K562 (cell line): ENCODE data around the gene TFPT. TPM values are rescaled to one million over a fixed set of nuclear protein-coding genes. Genes with fewer than 3 reads are reported as not detected.

Experiments
- ATAC-seq: fragments of 200-7000 bp; cut with Tn5 transposase; 3 replicates; pipeline ENCODE4 v1.9.1; 2020; ENCODE audit warnings: moderate library complexity
- BruUV-seq: library from RNA; stranded (reverse); fragments of 400-500 nt; replicated peaks from 2 replicates; lab custom pipeline; 2021; lab: Mats Ljungman, UMichigan
- CTCF ChIA-PET: fragments of 300-600 bp; formaldehyde crosslinking; extraction: SDS; loops from one replicate; lab custom pipeline; 2021; ENCODE audit warnings: low intra/inter-chr PET ratio; lab: Yijun Ruan, JAX
- POLR2A ChIA-PET: fragments of 300-600, 350-650 bp; sonication (Branson Sonifier 250); formaldehyde crosslinking; extraction: SDS; loops from one replicate; lab custom pipeline; 2021; ENCODE audit warnings: antibody characterized with exemption, inconsistent platforms; lab: Yijun Ruan, JAX
- DNase-seq, 4 experiments: peaks; one replicate each; pipeline versions ENCODE4 v3.0.0 to v3.0.0-alpha.2; 2011 to 2018; ENCODE audit warnings: low spot score in 3 of 4, mixed read lengths in 3 of 4; ENCODE audit errors: extremely low read depth in 1 of 4
- FAIRE-seq: peaks from 2 replicates; lab custom pipeline; 2011; peaks lifted over from hg19 to GRCh38; lab: Jason Lieb, UNC
- H2AFZ ChIP-seq: 2 replicates; pipeline ENCODE4 v1.6.0; 2011; ENCODE audit warnings: low read depth, low read length, control low read depth, inconsistent platforms
- H3K27ac ChIP-seq: fragments of 200-600 bp; 3 replicates; pipeline ENCODE4 v1.8.0; 2011; ENCODE audit warnings: low read depth, mild to moderate bottlenecking, control low read depth, inconsistent platforms, low read length, moderate library complexity, mixed read lengths; ENCODE audit errors: extremely low read depth
- H3K27me3 ChIP-seq, 2 experiments: fragments of 300-600 bp in 1 of 2; 2 replicates in 1 of 2; 3 replicates in 1 of 2; pipeline versions ENCODE4 v1.6.0 to v1.8.0; 2011; ENCODE audit warnings: inconsistent platforms in 2 of 2, low read length in 2 of 2, mild to moderate bottlenecking in 1 of 2, mixed read lengths in 1 of 2, moderate library complexity in 1 of 2; ENCODE audit not compliant: control insufficient read depth in 2 of 2, insufficient read depth in 2 of 2
- H3K36me3 ChIP-seq: fragments of 300-600 bp; 3 replicates; pipeline ENCODE4 v1.8.0; 2011; ENCODE audit warnings: mild to moderate bottlenecking, low read length, inconsistent platforms; ENCODE audit not compliant: control insufficient read depth, insufficient read depth
- H3K4me1 ChIP-seq, 2 experiments: fragments of 200-600 bp in 1 of 2; replicated peaks in 1 of 2; 2 replicates in 1 of 2; 3 replicates in 1 of 2; pipeline versions ENCODE4 v1.5.1 to v1.8.0; 2011; ENCODE audit warnings: inconsistent platforms in 2 of 2, low read length in 2 of 2, mild to moderate bottlenecking in 1 of 2, mixed read lengths in 1 of 2, moderate library complexity in 1 of 2; ENCODE audit not compliant: control insufficient read depth in 2 of 2, insufficient read depth in 2 of 2
- H3K4me2 ChIP-seq: 2 replicates; pipeline ENCODE4 v1.6.1; 2011; ENCODE audit warnings: low read length, control low read depth, inconsistent platforms, mixed read lengths; ENCODE audit not compliant: insufficient read depth
- H3K4me3 ChIP-seq: fragments of 200-600 bp; sonication (generic), shearing (Covaris generic); 2 replicates; pipeline ENCODE4 v1.5.1; 2016; ENCODE audit warnings: control low read depth, inconsistent platforms
- H3K79me2 ChIP-seq: fragments of 200-600 bp; 3 replicates; pipeline ENCODE4 v1.8.0; 2011; ENCODE audit warnings: low read length, inconsistent platforms; ENCODE audit not compliant: control insufficient read depth, insufficient read depth
- H3K9ac ChIP-seq, 2 experiments: 2 replicates each; pipeline versions ENCODE4 v1.6.0 to v1.6.1; 2011; ENCODE audit warnings: low read depth in 2 of 2, low read length in 2 of 2, control low read depth in 1 of 2, inconsistent platforms in 1 of 2, mild to moderate bottlenecking in 1 of 2, mixed read lengths in 1 of 2; ENCODE audit not compliant: insufficient read depth in 1 of 2
- H3K9me1 ChIP-seq: one replicate; pipeline ENCODE4 v1.6.0; 2011; ENCODE audit warnings: inconsistent platforms, mild to moderate bottlenecking, low read length, moderate library complexity; ENCODE audit not compliant: control insufficient read depth, insufficient read depth
- H3K9me3 ChIP-seq: replicated peaks from 2 replicates; pipeline ENCODE4 v1.5.1; 2011; ENCODE audit warnings: low read depth, low read length, inconsistent platforms; ENCODE audit not compliant: control insufficient read depth, insufficient read depth
- H4K20me1 ChIP-seq: replicated peaks from 2 replicates; pipeline ENCODE4 v1.6.1; 2011; ENCODE audit warnings: low read length, inconsistent platforms, mixed read lengths; ENCODE audit not compliant: control insufficient read depth, insufficient read depth
- BCLAF1 ChIP-seq, 2 experiments: fragments of 450-650 bp in 1 of 2; IDR thresholded peaks; 2 replicates each; pipeline ENCODE4 v1.6.1; 2011 to 2017; ENCODE audit warnings: low read depth in 2 of 2, antibody characterized with exemption in 1 of 2, borderline replicate concordance in 1 of 2, low read length in 1 of 2, mild to moderate bottlenecking in 1 of 2, mixed read lengths in 1 of 2; ENCODE audit not compliant: control insufficient read depth in 1 of 2
- BRF1 ChIP-seq: IDR thresholded peaks from 3 replicates; pipeline ENCODE4 v1.6.1; 2011; ENCODE audit warnings: borderline replicate concordance, mild to moderate bottlenecking; ENCODE audit not compliant: insufficient read length; ENCODE audit errors: extremely low read depth
- HES1 ChIP-seq: fragments of 450-650 bp; IDR thresholded peaks from 2 replicates; pipeline ENCODE4 v1.6.1; 2016; ENCODE audit warnings: low read depth, mild to moderate bottlenecking, moderate library complexity
- HNRNPUL1 ChIP-seq: fragments of 200-400 bp; formaldehyde crosslinking; IDR thresholded peaks from 2 replicates; pipeline ENCODE4 v1.6.1; 2017; ENCODE audit warnings: low read length
- MTA3 ChIP-seq: fragments of 450-650 bp; formaldehyde crosslinking; IDR thresholded peaks from 2 replicates; pipeline ENCODE4 v1.6.1; 2017; ENCODE audit warnings: mild to moderate bottlenecking, borderline replicate concordance
- PHB2 ChIP-seq: fragments of 450-650 bp; IDR thresholded peaks from 2 replicates; pipeline ENCODE4 v1.6.1; 2017; ENCODE audit warnings: low read depth
- RAD21 ChIP-seq, 2 experiments: fragments of 250-450 bp in 1 of 2; fragments of 450-650 bp in 1 of 2; sonication (Bioruptor Pico) in 1 of 2; formaldehyde crosslinking in 1 of 2; IDR thresholded peaks in 1 of 2; conservative IDR thresholded peaks in 1 of 2; 2 replicates each; pipeline versions ENCODE4 v1.4.0 to v1.8.0; 2020 to 2022; ENCODE audit warnings: mild to moderate bottlenecking in 2 of 2, moderate library complexity in 1 of 2
- TAF9B ChIP-seq: fragments of 450-650 bp; IDR thresholded peaks from 2 replicates; pipeline ENCODE4 v1.6.1; 2018; ENCODE audit warnings: mild to moderate bottlenecking; ENCODE audit not compliant: partially characterized antibody
- ZHX1 ChIP-seq: fragments of 150-350 bp; conservative IDR thresholded peaks from 2 replicates; pipeline ENCODE4 v1.6.1; 2014; ENCODE audit warnings: low read length
- ZKSCAN8 ChIP-seq: fragments of 200-800 bp; sonication (Bioruptor generic); IDR thresholded peaks from 2 replicates; pipeline ENCODE4 v1.6.1; 2016; ENCODE audit warnings: missing genetic modification characterization, missing compliant biosample characterization
- ZNF197 ChIP-seq: fragments of 200-800 bp; sonication (Bioruptor generic); IDR thresholded peaks from 2 replicates; pipeline ENCODE4 v1.6.1; 2016; ENCODE audit warnings: low read depth, missing genetic modification characterization, missing compliant biosample characterization
- ZNF778 ChIP-seq: fragments of 450-650 bp; formaldehyde crosslinking; IDR thresholded peaks from 2 replicates; pipeline ENCODE4 v1.4.0; 2020; ENCODE audit warnings: mild to moderate bottlenecking, moderate library complexity
- WGBS: fragments of 100-300 bp; shearing (Covaris generic); methylation state at CpG from one replicate; pipeline ENCODE4 v1.1.6; 2016; ENCODE audit warnings: low coverage, mixed read lengths; ENCODE audit not compliant: insufficient coverage; ENCODE audit errors: missing lambda C conversion rate; 5-methylcytosine and 5-hydroxymethylcytosine counted together
- in situ Hi-C: fragments of 300-500 bp; cut with MboI; formaldehyde crosslinking; loops from 4 replicates; pipeline ENCODE4 v1.15.0; 2018; ENCODE audit warnings: inconsistent platforms, mixed read lengths
- intact Hi-C: fragments of 100-400 bp; cut with micrococcal nuclease; formaldehyde crosslinking; loops from 2 replicates; pipeline ENCODE4 v1.14.2; 2022
- polyA plus RNA-seq, 8 experiments: library from polyadenylated mRNA; depleted of rRNA in 4 of 8; stranded (reverse) in 5 of 8; unstranded in 3 of 8; fragments of >200 nt; fragmentation: Nextera tagmentation in 2 of 8; fragmentation: Illumina TruSeq in 1 of 8; extraction: Ambion mirVana in 2 of 8; extraction: Trizol in 1 of 8; gene quantifications; 2 replicates each; pipeline versions ENCODE4 v1.2.1 to v1.2.3, GENCODE V29; 2011 to 2014; ENCODE audit warnings: inconsistent platforms in 1 of 8, missing spikeins in 1 of 8
- total RNA-seq, 7 experiments: library from RNA; depleted of rRNA in 6 of 7; stranded (reverse); fragments of >200 nt in 6 of 7; fragmentation: Illumina TruSeq in 2 of 7; extraction: Trizol in 2 of 7; gene quantifications; 2 replicates each; pipeline versions ENCODE4 v1.2.1 to v1.2.3, GENCODE V29; 2011 to 2021; ENCODE audit warnings: low replicate concordance in 1 of 7

TFPT gene
- total and polyA plus RNA-seq, 9 of the 15 experiments (the other 6 are each of a cell fraction or from before 2014, with no cell fraction given), result 0.72 to 16.4 (median 9.2) TPM

- TF ChIP-seq HES1, result no peak
- TF ChIP-seq, all 486 proteins: peak for 0
Measured at GRCh38 chr19:54142166-54142780, 26.8 kb upstream of the TFPT start (continued).

DNA sequence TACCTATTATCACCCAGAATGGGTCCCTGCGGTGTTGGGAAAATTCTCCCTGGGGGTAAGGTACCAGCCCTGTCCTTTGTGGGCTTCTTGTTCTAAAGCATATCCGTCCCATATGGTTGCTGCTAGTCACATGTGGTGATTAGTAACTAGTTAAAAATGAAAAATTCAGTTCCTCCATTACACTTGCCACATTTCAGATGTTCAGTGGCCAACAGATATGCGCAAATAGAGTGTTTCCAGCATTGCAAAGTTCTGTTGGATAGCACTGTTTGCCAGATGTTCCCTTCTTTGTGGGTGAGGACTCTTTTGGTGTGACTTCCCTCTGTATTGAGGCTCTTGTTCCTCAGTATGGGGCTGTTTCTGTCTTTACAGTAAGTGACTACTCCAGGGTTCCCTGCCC, 25.9 kb upstream of the TFPT start:
- Histone ChIP-seq H3K4me2 (no peak overlapping the region), H3K9me1 (peaks cover 16% of the 10 kb centered on the region), H3K79me2 (peaks cover 52% of the 10 kb centered on the region), H3K4me3 (no peak overlapping the region), H4K20me1 (peaks cover 26% of the 10 kb centered on the region), H3K9ac (no peak overlapping the region), H3K4me1 (peaks cover 10 to 25% of the 10 kb centered on the region in 2 experiments; a peak in 4 of 5 replicates), H3K27ac (no peak overlapping the region), H3K27me3 (no peaks in the 10 kb centered on the region), H3K9me3 (no peaks in the 10 kb centered on the region), H3K36me3 (peaks cover 77% of the 10 kb centered on the region), H2AFZ (no peak overlapping the region)
- ChIA-PET POLR2A (interaction anchor here (1.1 kb wide), 1 partner anchor 14 kb away, joined by 3 read pairs; no protein-coding TSS in a partner anchor), CTCF (no interaction called here)
- 95% methylated on average over 3 of the region's 3 CpGs for WGBS
- no TSS peak for BruUV-seq
- intact Hi-C loops (no loop called here), in situ Hi-C loops (no loop called here)
- FAIRE-seq (no peak), ATAC-seq (no peak), DNase-seq (no peak)
- no peak for TF ChIP-seq MTA3
- TF ChIP-seq ZNF197 (CRISPR knock-in tag), result no peak
- TF ChIP-seq BCLAF1 (IDR thresholded peaks at IDR 0.05; ENCODE audit: borderline replicate concordance in 1 of 2, control insufficient read depth in 1 of 2, low read depth in 2 of 2, low read length in 1 of 2), result no peak
- TF ChIP-seq TAF9B, result no peak
- no peak for TF ChIP-seq BRF1
- no peak for TF ChIP-seq HNRNPUL1
- TF ChIP-seq ZKSCAN8 (CRISPR knock-in tag), result no peak
- TF ChIP-seq PHB2, result no peak
- TF ChIP-seq RAD21 (CRISPR knock-in tag; conservative IDR thresholded peaks at IDR 0.05 in 1 of 2, IDR thresholded peaks at IDR 0.05 in 1 of 2), result no peak
- no peak for TF ChIP-seq ZNF778 (CRISPR knock-in tag)
- TF ChIP-seq ZHX1, result no peak
